Left forelimb (tissue), 1 donor: Measurements from ENCODE around the gene CDKN1A.
"Not testable (repeated sequence)": the region's sequence is repeated elsewhere in the genome, so short reads cannot be mapped to it uniquely, and the experiment has no call there.

Source experiments
- DNase-seq: peaks from one replicate; pipeline ENCODE4 v3.0.0-alpha.2; 2018; ENCODE audit warnings: low spot score

CDKN1A gene

GRCh38 chr6:36721369-36722140 lies 43.0 kb downstream of the CDKN1A start:
- DNase-seq: no peak

- no peak for DNase-seq
Measured at GRCh38 chr6:36722365-36722764, 43.9 kb downstream of the CDKN1A start.

GRCh38 chr6:36722879-36723278 lies 44.4 kb downstream of the CDKN1A start:
- no peak for DNase-seq

- not testable (repeated sequence) for DNase-seq
Measured at GRCh38 chr6:36723992-36724391, 45.5 kb downstream of the CDKN1A start.

- no peak for DNase-seq
Measured at GRCh38 chr6:36724514-36725390, 46.2 kb downstream of the CDKN1A start.

- DNase-seq: no peak
Measured at GRCh38 chr6:36725581-36725980, 47.1 kb downstream of the CDKN1A start.

GRCh38 chr6:36727505-36728021 lies 49.0 kb downstream of the CDKN1A start:
- DNase-seq: no peak

- no peak for DNase-seq
Measured at GRCh38 chr6:36728289-36729160, 50.0 kb downstream of the CDKN1A start.

DNA sequence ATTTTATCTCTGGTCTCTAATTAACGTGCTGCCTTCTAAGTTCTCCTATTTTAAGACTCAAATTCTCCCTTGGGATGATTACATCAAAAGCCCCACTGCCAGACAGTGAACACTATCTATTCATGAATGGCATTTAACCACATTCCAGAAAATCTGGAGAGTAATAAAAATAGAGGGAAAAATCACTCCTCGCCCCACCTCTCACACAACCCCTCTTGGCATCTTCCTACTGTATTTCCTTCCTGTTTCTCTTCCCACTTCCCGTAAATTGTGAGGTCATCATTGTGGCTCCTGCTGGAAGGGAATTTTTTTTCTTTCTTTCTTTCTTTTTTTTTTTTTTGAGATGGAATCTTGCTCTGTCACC lies 50.6 kb downstream of the CDKN1A start:
- DNase-seq: no peak

DNA sequence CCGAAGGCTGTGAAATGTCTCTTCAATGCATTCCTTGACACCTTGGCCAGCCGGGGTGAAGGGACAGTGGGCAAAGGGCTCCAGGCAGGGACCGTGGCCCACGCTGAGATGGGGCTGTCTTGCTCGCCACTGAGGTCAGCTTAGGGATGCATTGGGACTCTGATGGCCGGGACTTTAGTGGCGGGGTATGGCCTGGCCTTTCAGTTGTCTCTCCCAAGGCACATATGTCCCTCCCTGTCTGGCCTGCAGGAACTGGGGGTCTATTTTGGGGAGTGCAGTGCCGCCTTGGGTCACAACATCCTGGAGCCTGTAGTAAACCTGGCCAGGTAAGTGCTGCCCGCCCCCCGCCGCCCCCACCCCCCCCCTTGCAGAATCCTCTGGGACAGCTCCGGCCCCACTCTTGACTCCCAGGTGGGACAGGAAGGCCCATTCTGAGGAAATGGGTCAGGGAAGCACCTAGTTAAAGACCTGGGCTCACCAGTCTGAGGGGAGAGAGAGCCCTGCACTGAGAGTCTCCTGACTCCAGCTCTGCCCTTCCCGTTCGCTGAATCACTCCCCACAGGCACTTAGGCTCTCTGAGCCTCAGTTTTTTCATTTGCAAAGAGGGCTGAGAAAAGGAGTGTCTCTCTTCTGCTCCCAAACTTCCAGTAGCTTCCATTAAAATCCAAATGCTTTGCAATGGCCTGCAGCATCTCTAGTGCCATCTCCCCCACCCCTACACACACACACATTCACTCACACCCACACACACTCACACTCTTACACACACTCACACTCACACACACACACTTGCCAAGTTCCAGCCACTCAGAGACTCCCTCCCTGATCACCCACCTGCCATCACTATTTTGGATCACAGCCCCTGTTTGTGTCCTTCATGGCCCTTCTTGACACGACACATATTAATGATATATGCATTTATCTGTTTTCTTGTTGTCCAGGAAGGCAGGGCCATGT lies 52.2 kb downstream of the CDKN1A start:
- no peak for DNase-seq

- no peak for DNase-seq
Measured at GRCh38 chr6:36731622-36732310, 53.3 kb downstream of the CDKN1A start.

GRCh38 chr6:36733300-36733699 lies 54.8 kb downstream of the CDKN1A start:
- DNase-seq: no peak

DNA sequence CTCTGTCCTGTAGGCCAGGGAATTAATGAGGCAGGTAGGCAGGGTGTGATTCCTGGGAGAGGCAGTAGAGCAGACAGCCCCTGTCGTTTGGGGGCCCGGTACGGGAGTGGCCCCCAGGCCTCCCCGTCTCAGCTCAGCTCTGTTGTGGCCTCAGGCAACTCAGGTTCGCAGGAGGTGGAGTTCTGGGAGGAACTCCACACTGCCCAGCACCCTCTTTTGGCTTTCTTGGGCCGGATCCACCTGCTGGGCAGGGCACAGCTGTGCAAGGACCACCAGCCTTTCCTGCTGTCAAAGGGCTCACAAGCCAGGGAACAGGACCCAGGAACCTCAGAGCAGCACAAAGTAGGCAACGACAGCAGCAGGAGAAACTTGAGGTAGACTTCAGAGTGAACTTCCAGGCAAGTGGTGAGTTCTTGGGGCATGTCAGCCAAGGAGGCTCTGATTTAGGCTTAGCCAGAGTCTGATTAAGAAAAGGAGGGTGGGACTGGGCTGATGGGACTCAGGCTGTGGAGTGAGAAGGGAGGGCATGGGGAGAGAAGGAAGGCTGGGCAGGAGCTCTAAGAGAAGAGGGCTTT lies 56.1 kb downstream of the CDKN1A start:
- no peak for DNase-seq

DNA sequence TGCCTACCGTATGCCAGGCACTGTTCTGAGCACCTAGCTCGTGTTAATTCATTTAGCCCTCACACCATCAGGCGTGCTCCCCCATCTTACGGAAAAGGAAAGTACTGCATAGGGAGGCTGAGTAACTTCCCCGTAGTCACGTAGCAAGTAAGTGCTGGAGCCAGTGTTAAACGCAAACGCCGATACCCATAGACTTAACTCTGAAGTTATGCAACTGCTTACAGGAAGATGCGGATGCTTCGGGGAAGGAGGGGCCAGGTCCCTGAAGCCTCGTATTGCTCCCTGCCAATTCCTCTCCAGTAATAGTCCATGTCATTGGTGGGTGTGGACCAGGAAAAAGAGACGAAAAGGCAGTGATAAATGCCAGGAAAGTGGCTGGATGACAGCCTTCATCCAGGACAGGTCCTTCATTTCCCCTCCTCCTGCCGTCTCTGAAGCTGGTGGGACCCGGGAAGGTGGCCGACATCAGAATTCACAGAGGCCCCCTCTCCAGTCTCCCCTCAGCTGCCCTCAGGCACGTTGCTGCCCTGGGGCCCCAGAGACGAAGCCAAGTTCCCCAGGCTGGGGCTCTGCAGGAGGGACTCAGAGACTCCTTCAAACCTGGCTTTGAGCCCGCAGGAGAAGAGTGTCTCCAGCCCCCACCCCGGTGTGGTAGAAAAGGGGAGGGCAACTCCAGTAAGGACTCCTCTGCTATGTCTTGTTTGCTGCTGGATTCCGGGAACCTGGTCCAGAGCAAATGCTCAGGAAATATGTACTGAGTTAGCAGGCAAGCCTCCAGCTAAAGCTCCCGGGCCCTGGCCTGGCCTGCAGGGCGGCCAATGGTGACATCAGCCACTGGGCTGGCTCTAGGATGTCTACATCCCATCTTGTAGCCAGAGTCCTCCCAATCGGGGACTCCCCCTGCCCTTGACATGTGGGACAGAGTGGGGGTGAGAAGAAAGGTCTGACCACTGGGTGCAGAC lies 56.9 kb downstream of the CDKN1A start:
- peak; percentile 89 for DNase-seq
